ENCODE data around the gene UBALD2. TPM values are rescaled to one million over a fixed set of nuclear protein-coding genes. Genes with fewer than 3 reads are reported as not detected.

Gene UBALD2
- polyA plus RNA-seq, 2 of the 4 experiments (the other 2 are of a cell fraction): 12.8 to 21.5 TPM

DNA sequence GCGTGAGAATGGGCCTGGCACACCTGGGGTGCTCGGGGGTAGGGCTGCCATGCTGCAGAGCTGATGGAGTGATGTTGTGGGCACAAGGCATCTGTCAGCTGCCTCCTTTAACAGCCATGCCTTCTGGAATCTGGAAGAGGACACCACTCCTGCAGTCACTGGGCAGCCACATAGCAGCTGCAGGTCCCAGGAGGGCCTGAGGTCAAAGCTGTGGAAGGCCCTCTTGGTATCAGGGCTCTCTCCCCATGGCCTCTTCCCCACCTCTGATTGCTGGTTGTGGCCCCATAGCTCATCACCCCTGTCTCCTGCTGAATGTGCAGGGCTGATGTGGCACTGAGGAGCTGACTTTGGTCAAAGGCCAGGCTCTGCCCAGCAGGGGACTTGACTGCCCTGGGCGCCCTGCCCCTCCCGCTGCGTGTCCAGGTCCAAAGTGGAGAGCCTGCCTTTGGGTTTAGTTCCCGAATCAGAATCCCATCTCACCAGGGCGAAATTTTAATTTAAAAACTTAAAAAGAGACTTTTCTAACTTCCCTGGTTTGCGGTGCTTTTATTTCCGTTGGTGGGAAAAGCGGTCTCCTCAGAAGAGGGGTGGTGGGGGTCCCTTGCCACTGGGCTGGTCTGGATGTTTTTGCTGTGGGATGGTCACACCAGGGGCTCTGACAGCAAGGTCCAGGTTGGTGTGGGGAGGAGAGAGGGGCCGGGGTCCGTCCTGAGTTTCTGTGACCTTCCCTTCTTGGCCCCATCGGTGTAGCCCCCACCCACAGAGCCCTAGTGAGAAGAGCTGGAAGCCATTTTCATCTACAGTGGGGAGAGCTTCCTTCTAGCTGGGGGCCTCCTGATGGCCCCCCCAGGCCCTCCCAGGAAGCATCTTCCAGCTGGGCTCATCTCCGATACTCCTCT lies 5.9 kb downstream of the UBALD2 start:
- ATAC-seq (no peak), FAIRE-seq (no peak), DNase-seq (ENCODE audit: low read depth in 1 of 2, low spot score in 1 of 2) (no peak)
- peaks cover 18% of the 10 kb centered on the region for H3K4me1 ChIP-seq
- 91% methylated on average over 14 of the region's 14 CpGs for WGBS (ENCODE audit: missing lambda C conversion rate)
- TF ChIP-seq EHF (CRISPR knock-in tag; IDR thresholded peaks at IDR 0.05) (no peak), HOXA7 (CRISPR knock-in tag; IDR thresholded peaks at IDR 0.05) (no peak), SREBF2 (IDR thresholded peaks at IDR 0.05) (no peak), BHLHE40 (IDR thresholded peaks at IDR 0.05; ENCODE audit: low read depth, low read length) (no peak), RNF2 (IDR thresholded peaks at IDR 0.05; ENCODE audit: borderline replicate concordance, low read depth) (no peak), ESRRA (IDR thresholded peaks at IDR 0.05; ENCODE audit: borderline replicate concordance, low read length) (no peak), TFCP2L1 (CRISPR knock-in tag; IDR thresholded peaks at IDR 0.05) (no peak), RAD21 (conservative IDR thresholded peaks at IDR 0.05 in 1 of 2, IDR thresholded peaks at IDR 0.05 in 1 of 2) (no peak), CBX2 (IDR thresholded peaks at IDR 0.05; ENCODE audit: borderline replicate concordance, low read depth) (no peak), HOXB5 (CRISPR knock-in tag; IDR thresholded peaks at IDR 0.05) (no peak)
- TF ChIP-seq, protein P1, sequence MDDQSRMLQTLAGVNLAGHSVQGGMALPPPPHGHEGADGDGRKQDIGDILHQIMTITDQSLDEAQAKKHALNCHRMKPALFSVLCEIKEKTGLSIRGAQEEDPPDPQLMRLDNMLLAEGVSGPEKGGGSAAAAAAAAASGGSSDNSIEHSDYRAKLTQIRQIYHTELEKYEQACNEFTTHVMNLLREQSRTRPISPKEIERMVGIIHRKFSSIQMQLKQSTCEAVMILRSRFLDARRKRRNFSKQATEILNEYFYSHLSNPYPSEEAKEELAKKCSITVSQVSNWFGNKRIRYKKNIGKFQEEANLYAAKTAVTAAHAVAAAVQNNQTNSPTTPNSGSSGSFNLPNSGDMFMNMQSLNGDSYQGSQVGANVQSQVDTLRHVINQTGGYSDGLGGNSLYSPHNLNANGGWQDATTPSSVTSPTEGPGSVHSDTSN (IDR thresholded peaks at IDR 0.05): no peak
- no peaks in the 10 kb centered on the region for H3K9me3 ChIP-seq
- POLR2A ChIA-PET: interaction anchor here (0.6 kb wide), 1 partner anchor 93 kb away, joined by 3 read pairs; no protein-coding TSS in a partner anchor
- CTCF ChIA-PET: interaction anchor here (0.5 to 19.6 kb wide), 8 partner anchors 9 to 239 kb away, joined by 3 to 755 read pairs (median 4); partner anchors contain the start of gene EXOC7
- H3K27ac ChIP-seq: no peak overlapping the region
- H3K4me2 ChIP-seq: no peak overlapping the region
- H3K4me3 ChIP-seq: no peak overlapping the region

DNA sequence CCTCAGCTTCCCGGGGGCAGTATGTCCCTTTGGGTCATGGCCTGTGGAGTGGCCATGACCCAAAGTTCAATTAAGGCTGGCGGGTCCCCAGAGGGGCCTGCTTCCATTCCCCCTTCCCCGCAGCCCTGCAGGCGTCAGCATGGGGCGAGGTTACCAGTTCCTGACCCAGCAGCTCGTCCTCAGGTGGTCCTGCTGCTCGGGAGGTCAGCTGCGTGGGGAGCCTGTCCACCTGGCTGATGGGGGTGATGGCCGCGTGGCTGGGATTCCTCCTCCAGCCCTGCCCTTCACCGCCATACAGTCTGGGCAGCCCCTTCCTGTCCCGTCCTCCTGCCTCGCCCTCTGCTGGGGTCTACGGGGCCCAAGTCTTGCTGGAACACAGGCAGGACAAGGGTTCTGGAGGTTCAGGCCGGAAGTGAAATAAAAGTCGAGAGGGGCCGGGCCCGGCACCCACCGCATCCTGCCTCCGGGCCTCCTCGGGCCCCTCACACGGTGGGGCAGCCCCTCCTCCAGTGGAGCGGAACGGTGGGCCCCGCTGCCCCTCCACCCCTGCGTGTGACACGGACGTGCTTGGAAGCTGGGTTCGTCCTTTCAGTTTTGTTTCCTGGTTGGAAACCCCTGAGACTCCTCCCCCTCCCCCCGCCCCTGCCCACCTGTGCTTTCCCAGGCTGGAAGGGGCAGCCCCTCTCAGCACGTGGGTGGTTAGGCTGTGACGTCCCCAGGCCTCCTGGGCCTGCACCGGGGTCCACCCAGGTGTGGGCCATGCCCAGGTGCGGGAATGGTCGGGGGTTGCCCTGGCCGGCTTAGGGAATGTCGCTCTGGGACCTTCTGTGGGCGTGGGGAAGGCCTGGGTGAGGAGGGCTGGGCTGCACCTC lies 6.8 kb downstream of the UBALD2 start:
- FAIRE-seq (no peak), ATAC-seq (no peak)
- CTCF ChIA-PET: interaction anchor here (0.5 to 19.6 kb wide), 11 partner anchors 8 to 240 kb away, joined by 3 to 755 read pairs (median 3); partner anchors contain the start of gene EXOC7

DNA sequence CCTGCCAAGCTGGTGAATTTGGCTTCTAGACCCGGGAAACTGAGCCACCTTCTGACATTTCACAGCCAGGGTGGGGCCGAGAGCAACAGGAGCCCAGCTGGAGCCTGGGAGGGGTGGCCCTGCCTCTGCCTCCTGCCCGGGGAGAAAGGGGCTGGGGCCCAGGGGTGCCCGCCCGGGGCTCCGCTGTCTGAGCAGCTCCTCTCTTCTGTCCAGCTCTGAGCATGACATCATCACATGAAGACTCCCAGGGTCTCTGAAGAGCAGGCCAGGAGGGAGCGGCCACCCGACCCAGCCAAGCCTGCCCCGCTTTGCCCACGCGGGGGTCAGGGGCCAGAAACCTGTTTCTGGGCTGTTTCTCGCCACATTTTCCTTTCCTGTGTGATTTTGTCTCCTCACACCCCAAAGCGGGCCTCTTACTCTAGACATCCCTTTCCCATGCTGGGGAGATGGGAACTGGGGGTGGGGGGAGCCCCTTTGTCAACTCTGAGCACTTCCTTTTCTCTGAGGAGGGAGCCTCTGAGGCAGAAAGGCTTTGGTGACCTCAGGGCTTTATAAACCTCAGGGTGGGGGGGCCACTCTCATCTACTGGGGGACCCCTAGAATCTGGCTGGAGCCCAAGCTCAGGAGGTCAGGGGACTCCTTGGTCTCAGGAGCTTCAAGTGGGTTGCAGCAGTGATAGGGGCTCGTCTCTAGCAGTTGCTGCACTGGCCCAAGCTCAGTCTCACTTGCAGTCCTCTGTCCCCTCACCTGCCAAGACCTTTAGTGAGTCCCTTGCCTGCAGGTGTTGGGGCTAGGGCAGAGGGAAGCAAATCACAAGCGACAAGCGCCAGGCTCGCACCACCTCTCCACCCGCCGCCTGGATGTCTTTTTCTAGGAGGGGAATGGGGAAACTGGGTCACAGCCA lies 7.6 kb downstream of the UBALD2 start:
- WGBS (ENCODE audit: missing lambda C conversion rate): 87% methylated on average over 18 of the region's 19 CpGs
- ChIA-PET POLR2A (no interaction called here), CTCF (interaction anchor here (0.6 to 19.6 kb wide), 10 partner anchors 7 to 152 kb away, joined by 3 to 755 read pairs (median 3); partner anchors contain the start of gene EXOC7)
- DNase-seq (ENCODE audit: low read depth in 1 of 2, low spot score in 1 of 2): no peak
- peaks cover 19% of the 10 kb centered on the region for H3K4me1 ChIP-seq
- no peaks in the 10 kb centered on the region for H3K9me3 ChIP-seq
- no peak; a peak in 1 of 6 replicates for ATAC-seq
- TF ChIP-seq HOXB13 (CRISPR knock-in tag; IDR thresholded peaks at IDR 0.05; ENCODE audit: low read depth) (no peak), JUNB (IDR thresholded peaks at IDR 0.05) (no peak), CHD4 (IDR thresholded peaks at IDR 0.05; ENCODE audit: borderline replicate concordance) (no peak), HDAC2 (IDR thresholded peaks at IDR 0.05) (no peak), POLR2AphosphoS2 (conservative IDR thresholded peaks at IDR 0.05; ENCODE audit: low read length) (no peak), MYC (IDR thresholded peaks at IDR 0.05; ENCODE audit: borderline replicate concordance, low read length) (no peak), ZFP36 (IDR thresholded peaks at IDR 0.05; ENCODE audit: borderline replicate concordance, partially characterized antibody) (no peak), CHD2 (IDR thresholded peaks at IDR 0.05; ENCODE audit: low read length, partially characterized antibody) (no peak), EHMT2 (IDR thresholded peaks at IDR 0.05; ENCODE audit: low read depth) (no peak), POLR2A (IDR thresholded peaks at IDR 0.05; ENCODE audit: low read length) (no peak), TP53 (CRISPR knock-in tag; IDR thresholded peaks at IDR 0.05) (no peak), JUN (IDR thresholded peaks at IDR 0.05) (no peak)
- FAIRE-seq: no peak
- H3K27ac ChIP-seq: peak overlapping the region in 1 of 2 experiments; percentile 2; a peak in 1 of 6 replicates
- no peak overlapping the region for H3K4me3 ChIP-seq
- H3K4me2 ChIP-seq: no peak overlapping the region

More for the DNA sequence above, 6.8 kb downstream of the UBALD2 start:
- POLR2A ChIA-PET: interaction anchor here (0.6 kb wide), 1 partner anchor 94 kb away, joined by 3 read pairs; no protein-coding TSS in a partner anchor
- no peaks in the 10 kb centered on the region for H3K9me3 ChIP-seq
- 90% methylated on average over 36 of the region's 38 CpGs for WGBS (ENCODE audit: missing lambda C conversion rate)
- peaks cover 18% of the 10 kb centered on the region for H3K4me1 ChIP-seq
- no peak for DNase-seq (ENCODE audit: low read depth in 1 of 2, low spot score in 1 of 2)
- peak overlapping the region in 1 of 2 experiments; percentile 2; a peak in 1 of 6 replicates for H3K27ac ChIP-seq
- H3K4me2 ChIP-seq: no peak overlapping the region
- H3K4me3 ChIP-seq: no peak overlapping the region
- TF ChIP-seq TFCP2L1 (CRISPR knock-in tag; IDR thresholded peaks at IDR 0.05) (0 out of 2 replicates have a peak, but pooled peaks have one; percentile 22), EHMT2 (IDR thresholded peaks at IDR 0.05; ENCODE audit: low read depth) (no peak), POLR2AphosphoS2 (conservative IDR thresholded peaks at IDR 0.05; ENCODE audit: low read length) (peak; percentile 71)
